Urinary bladder (tissue), 4 donors: ENCODE results near the gene TMEM127. TPM values are rescaled to one million over a fixed set of nuclear protein-coding genes. Genes with fewer than 3 reads are reported as not detected.

ENCODE experiments used
- DNase-seq: peaks from one replicate; pipeline ENCODE4 v3.0.0-alpha.2; 2015; ENCODE audit errors: extremely low spot score
- H3K27ac ChIP-seq: one replicate; pipeline ENCODE4 v1.5.1; 2013; ENCODE audit warnings: low read depth, mild to moderate bottlenecking, moderate library complexity
- H3K36me3 ChIP-seq: one replicate; pipeline ENCODE4 v1.6.1; 2013; ENCODE audit warnings: mild to moderate bottlenecking, moderate library complexity; ENCODE audit not compliant: insufficient read depth
- H3K4me1 ChIP-seq: one replicate; pipeline ENCODE4 v1.6.1; 2013; ENCODE audit warnings: mild to moderate bottlenecking, moderate library complexity; ENCODE audit not compliant: insufficient read depth
- H3K4me3 ChIP-seq: one replicate; pipeline ENCODE4 v1.5.1; 2013; ENCODE audit warnings: low read depth, low read length
- WGBS: extraction: QIAGEN DNeasy Blood & Tissue Kit; methylation state at CpG from one replicate; pipeline ENCODE4 v1.1.7; 2013; 5-methylcytosine and 5-hydroxymethylcytosine counted together
- polyA plus RNA-seq: library from polyadenylated mRNA; stranded (reverse); fragments of 200-250 nt; gene quantifications from one replicate; pipeline ENCODE4 v1.2.3, GENCODE V29; 2013
- total RNA-seq: library from RNA; depleted of rRNA; stranded (reverse); fragments of >200 nt; gene quantifications from one replicate; pipeline ENCODE4 v1.2.3, GENCODE V29; 2014
- donor health status: healthy with polysubstance abuse.
- donor health status: healthy.

TMEM127 gene
- total and polyA plus RNA-seq, 2 donors, result 13.4 to 47.6 TPM

DNA sequence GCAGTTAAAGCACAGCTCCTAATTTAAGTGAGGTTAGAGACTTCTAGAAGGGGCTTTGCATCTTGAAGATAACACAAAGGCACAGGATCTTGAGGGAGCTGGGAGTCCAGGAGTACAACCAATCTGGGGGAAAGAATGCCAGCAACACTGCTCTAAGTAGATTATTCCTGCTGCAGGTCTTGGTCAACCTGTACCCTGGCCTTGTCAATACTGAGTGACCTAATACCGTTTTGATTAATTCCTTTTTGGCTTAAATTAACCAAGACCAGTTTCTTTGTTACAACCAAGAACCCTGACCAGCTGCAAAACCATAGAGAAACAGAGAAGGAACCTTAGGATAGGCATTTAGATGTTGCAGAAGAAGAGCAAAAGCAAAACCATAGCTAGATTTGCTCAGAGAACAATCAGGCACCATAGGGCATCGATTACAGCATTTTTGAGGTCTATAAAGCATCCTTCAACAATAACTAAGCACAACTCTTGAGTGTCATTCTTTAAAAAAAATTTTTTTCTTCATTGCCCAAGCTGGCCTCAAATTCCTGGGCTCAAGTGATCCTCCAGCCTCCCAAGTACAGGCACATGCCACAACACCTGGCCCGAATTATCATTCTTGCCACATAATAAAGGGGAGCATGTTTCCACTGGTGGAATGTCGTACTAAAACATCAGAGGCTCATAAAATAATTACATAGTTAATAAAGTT, 63.5 kb downstream of the TMEM127 start:
- no peak overlapping the region for H3K27ac ChIP-seq
- 82% methylated on average over 4 of the region's 4 CpGs for WGBS
- H3K36me3 ChIP-seq, result no peaks in the 10 kb centered on the region
- peaks cover 8% of the 10 kb centered on the region for H3K4me1 ChIP-seq
- DNase-seq, result no peak
- no peak overlapping the region for H3K4me3 ChIP-seq

- no peak for DNase-seq
- Histone ChIP-seq H3K36me3 (no peaks in the 10 kb centered on the region), H3K4me1 (peaks cover 8% of the 10 kb centered on the region), H3K4me3 (no peak overlapping the region), H3K27ac (no peak overlapping the region)
- 82% methylated on average over 5 of the region's 5 CpGs for WGBS
Measured at GRCh38 chr2:96201338-96201737, 64.5 kb downstream of the TMEM127 start.

GRCh38 chr2:96198921-96199320, 66.9 kb downstream of the TMEM127 start:
- 89% methylated on average over 2 of the region's 2 CpGs for WGBS
- peaks cover 3% of the 10 kb centered on the region for H3K4me1 ChIP-seq
- no peak overlapping the region for H3K4me3 ChIP-seq
- no peak overlapping the region for H3K27ac ChIP-seq
- no peak for DNase-seq
- H3K36me3 ChIP-seq, result peaks cover 3% of the 10 kb centered on the region

Other genes with a start within 250 kb of the TMEM127 start
- 1.8 TPM for gene GPAT2, start 231.1 kb downstream of the TMEM127 start, total RNA-seq
- 4.9 TPM for gene GPAT2, start 231.1 kb downstream of the TMEM127 start, polyA plus RNA-seq
- gene ADRA2B, start 149.4 kb downstream of the TMEM127 start, total RNA-seq, result 1.6 TPM
- gene ADRA2B, start 149.4 kb downstream of the TMEM127 start, polyA plus RNA-seq, result 1.2 TPM
- 0.85 TPM for gene ASTL, start 127.5 kb downstream of the TMEM127 start, total RNA-seq
- gene ASTL, start 127.5 kb downstream of the TMEM127 start, polyA plus RNA-seq, result 0.09 TPM
- gene DUSP2, start 120.6 kb downstream of the TMEM127 start, total RNA-seq, result 18.5 TPM
- gene DUSP2, start 120.6 kb downstream of the TMEM127 start, polyA plus RNA-seq, result 18.1 TPM
- 80.7 TPM for gene STARD7, start 57.2 kb downstream of the TMEM127 start, total RNA-seq
- gene STARD7, start 57.2 kb downstream of the TMEM127 start, polyA plus RNA-seq, result 49.4 TPM
- 52.4 TPM for gene CIAO1, start 228 bp upstream of the TMEM127 start, total RNA-seq
- 60.3 TPM for gene CIAO1, start 228 bp upstream of the TMEM127 start, polyA plus RNA-seq
- gene SNRNP200, start 39.5 kb upstream of the TMEM127 start, total RNA-seq, result 58.3 TPM
- 107 TPM for gene SNRNP200, start 39.5 kb upstream of the TMEM127 start, polyA plus RNA-seq
- 3.3 TPM for gene ITPRIPL1, start 59.3 kb upstream of the TMEM127 start, total RNA-seq
- 0.99 TPM for gene ITPRIPL1, start 59.3 kb upstream of the TMEM127 start, polyA plus RNA-seq
- gene NCAPH, start 69.8 kb upstream of the TMEM127 start, total RNA-seq, result 6.5 TPM
- gene NCAPH, start 69.8 kb upstream of the TMEM127 start, polyA plus RNA-seq, result 0.70 TPM
- gene NEURL3, start 239.4 kb upstream of the TMEM127 start, total RNA-seq, result not detected
- 0.04 TPM for gene NEURL3, start 239.4 kb upstream of the TMEM127 start, polyA plus RNA-seq